ENCODE data around the gene MEOX2. TPM values are rescaled to one million over a fixed set of nuclear protein-coding genes. Genes with fewer than 3 reads are reported as not detected.

Gene MEOX2
- 45.1 and 52.5 TPM in 2 replicates for total RNA-seq (2014; rRNA removed; shearing (Covaris generic))

GRCh38 chr7:15686295-15686956 is at the start of gene MEOX2:
Gene MEOX2 (minus strand): TSS chr7:15686683. CDS start chr7:15686402, 281 bp downstream.

GRCh38 chr7:15561835-15562234 is 124.6 kb downstream of the MEOX2 start, which contains the start of gene AGMO:
Gene AGMO (minus strand): TSS chr7:15562015.

Other genes starting within 250 kb of the MEOX2 start
- gene AGMO, start 124.7 kb downstream of the MEOX2 start, total RNA-seq (2014; rRNA removed; shearing (Covaris generic)) = 11.5 and 11.9 TPM in 2 replicates

All from A375 (cell line).